ENCODE data around the gene PPAN.

The PPAN gene

GRCh38 chr19:10142701-10143375, 36.7 kb downstream of the PPAN start:
- DNase-seq: no peak

- no peak for DNase-seq
These were observed 37.5 kb downstream of the PPAN start for GRCh38 chr19:10143681-10144080.

GRCh38 chr19:10144361-10144760, 38.2 kb downstream of the PPAN start:
- no peak for DNase-seq

GRCh38 chr19:10145031-10145430, 38.9 kb downstream of the PPAN start:
- DNase-seq: no peak

GRCh38 chr19:10146142-10146541, 40.0 kb downstream of the PPAN start:
- no peak for DNase-seq

- DNase-seq: no peak
These were observed 43.3 kb downstream of the PPAN start for GRCh38 chr19:10149427-10149826.

GRCh38 chr19:10151521-10151920, 45.4 kb downstream of the PPAN start:
- no peak for DNase-seq

- DNase-seq: no peak
These were observed 45.9 kb downstream of the PPAN start for GRCh38 chr19:10152100-10152499.

- DNase-seq: no peak
These were observed 49.7 kb downstream of the PPAN start for GRCh38 chr19:10155839-10156238.

GRCh38 chr19:10158071-10158470, 51.9 kb downstream of the PPAN start:
- DNase-seq: no peak

GRCh38 chr19:10158485-10158884, 52.3 kb downstream of the PPAN start:
- no peak for DNase-seq

- DNase-seq: no peak
These were observed 53.4 kb downstream of the PPAN start for GRCh38 chr19:10159610-10160009.

All from retina (tissue), 1 donor.